Vagina (tissue), 2 donors: ENCODE measurements around the gene P3H1.

Experiments used
- POLR2A ChIP-seq, 2 donors: fragments of 450-650 bp; IDR thresholded peaks; one replicate each; pipeline ENCODE4 v1.6.1; 2017; ENCODE audit warnings: antibody characterized with exemption in 2 of 2, mild to moderate bottlenecking in 2 of 2, moderate library complexity in 2 of 2
- TF ChIP-seq, protein P1 (sequence below), 3 experiments: fragments of 450-650 bp in 2 of 3; fragments of 200-600 bp in 1 of 3; sonication (generic) in 1 of 3; IDR thresholded peaks; one replicate each; pipeline ENCODE4 v1.5.1; 2017 to 2019; ENCODE audit warnings: antibody characterized with exemption in 3 of 3, mild to moderate bottlenecking in 2 of 3, moderate library complexity in 2 of 3

DNA sequence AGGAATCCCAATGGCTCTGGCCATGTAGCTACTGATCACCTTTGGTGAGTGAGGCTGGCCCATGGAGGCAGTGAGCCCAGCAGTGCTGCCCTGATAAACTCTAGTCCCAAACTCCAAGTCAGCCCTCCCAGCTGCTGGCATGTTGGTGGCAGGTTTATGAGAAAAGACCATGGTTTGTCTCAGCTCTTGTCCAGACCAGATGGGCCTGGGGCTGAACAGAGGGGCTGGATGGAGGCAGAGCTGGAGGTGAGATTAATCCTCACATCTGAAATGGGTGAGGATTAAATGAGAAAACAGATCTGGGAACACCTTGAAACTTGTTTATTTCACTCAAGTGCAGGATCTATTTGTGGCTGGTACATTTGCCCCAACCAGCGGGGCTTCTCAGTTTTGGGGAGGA, 21.2 kb upstream of the P3H1 start:
- TF ChIP-seq, protein P1, sequence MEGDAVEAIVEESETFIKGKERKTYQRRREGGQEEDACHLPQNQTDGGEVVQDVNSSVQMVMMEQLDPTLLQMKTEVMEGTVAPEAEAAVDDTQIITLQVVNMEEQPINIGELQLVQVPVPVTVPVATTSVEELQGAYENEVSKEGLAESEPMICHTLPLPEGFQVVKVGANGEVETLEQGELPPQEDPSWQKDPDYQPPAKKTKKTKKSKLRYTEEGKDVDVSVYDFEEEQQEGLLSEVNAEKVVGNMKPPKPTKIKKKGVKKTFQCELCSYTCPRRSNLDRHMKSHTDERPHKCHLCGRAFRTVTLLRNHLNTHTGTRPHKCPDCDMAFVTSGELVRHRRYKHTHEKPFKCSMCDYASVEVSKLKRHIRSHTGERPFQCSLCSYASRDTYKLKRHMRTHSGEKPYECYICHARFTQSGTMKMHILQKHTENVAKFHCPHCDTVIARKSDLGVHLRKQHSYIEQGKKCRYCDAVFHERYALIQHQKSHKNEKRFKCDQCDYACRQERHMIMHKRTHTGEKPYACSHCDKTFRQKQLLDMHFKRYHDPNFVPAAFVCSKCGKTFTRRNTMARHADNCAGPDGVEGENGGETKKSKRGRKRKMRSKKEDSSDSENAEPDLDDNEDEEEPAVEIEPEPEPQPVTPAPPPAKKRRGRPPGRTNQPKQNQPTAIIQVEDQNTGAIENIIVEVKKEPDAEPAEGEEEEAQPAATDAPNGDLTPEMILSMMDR (IDR thresholded peaks at IDR 0.05), result no peak
- no peak for TF ChIP-seq POLR2A (IDR thresholded peaks at IDR 0.05)
